H1 (cell line): ENCODE measurements around the gene GRPR. TPM values are rescaled to one million over a fixed set of nuclear protein-coding genes. Genes with fewer than 3 reads are reported as not detected.

Experiments used
- CTCF ChIA-PET: fragments of 300-600 bp; sonication (Branson Sonifier 250); formaldehyde crosslinking; loops from one replicate; lab custom pipeline; 2021; ENCODE audit not compliant: partially characterized antibody; lab: Charles Lee
- POLR2A ChIA-PET: fragments of 300-600 bp; sonication (Branson Sonifier 250); formaldehyde crosslinking; loops from one replicate; lab custom pipeline; 2021; ENCODE audit warnings: inconsistent platforms; ENCODE audit not compliant: partially characterized antibody; lab: Charles Lee
- DNase-seq, 2 experiments: peaks; one replicate each; pipeline versions ENCODE4 v3.0.0 to v3.0.0-alpha.2; 2010 to 2022; ENCODE audit warnings: low spot score in 2 of 2, low read depth in 1 of 2, mixed read lengths in 1 of 2
- FAIRE-seq: peaks from 2 replicates; lab custom pipeline; 2011; peaks lifted over from hg19 to GRCh38; lab: Jason Lieb, UNC
- H2AFZ ChIP-seq: 2 replicates; pipeline ENCODE4 v1.8.1; 2012; ENCODE audit warnings: low read length, inconsistent platforms
- H2AK5ac ChIP-seq: 2 replicates; pipeline ENCODE4 v1.6.1; 2013; ENCODE audit warnings: low read depth, low read length
- H2BK120ac ChIP-seq: replicated peaks from 2 replicates; pipeline ENCODE3; 2013; ENCODE audit warnings: low read depth, low read length, inconsistent platforms
- H2BK12ac ChIP-seq: 2 replicates; pipeline ENCODE4 v1.6.1; 2013; ENCODE audit warnings: low read depth, low read length
- H2BK15ac ChIP-seq: 2 replicates; pipeline ENCODE4 v1.6.1; 2013; ENCODE audit warnings: low read length
- H2BK20ac ChIP-seq: 2 replicates; pipeline ENCODE4 v1.6.1; 2013; ENCODE audit warnings: low read length
- H2BK5ac ChIP-seq: 2 replicates; pipeline ENCODE4 v1.6.1; 2013; ENCODE audit warnings: low read depth, low read length
- H3K14ac ChIP-seq: 2 replicates; pipeline ENCODE4 v1.6.1; 2013; ENCODE audit warnings: inconsistent platforms; ENCODE audit not compliant: insufficient read length
- H3K18ac ChIP-seq: 2 replicates; pipeline ENCODE4 v1.6.1; 2013; ENCODE audit warnings: low read length; ENCODE audit errors: extremely low read depth
- H3K23ac ChIP-seq: 2 replicates; pipeline ENCODE4 v1.6.1; 2013; ENCODE audit warnings: inconsistent platforms; ENCODE audit not compliant: insufficient read length
- H3K23me2 ChIP-seq: 2 replicates; pipeline ENCODE4 v1.6.1; 2013; ENCODE audit warnings: low read depth, low read length
- H3K27ac ChIP-seq: 2 replicates; pipeline ENCODE4 v1.6.1; 2011; ENCODE audit warnings: low read depth, low read length, inconsistent platforms
- H3K27me3 ChIP-seq, 4 experiments: replicated peaks in 1 of 4; 1 replicate in 1 of 4; 2 replicates in 3 of 4; pipeline versions ENCODE4 v1.6.1 to v1.8.1; 2011 to 2013; ENCODE audit warnings: low read length in 3 of 4, mild to moderate bottlenecking in 3 of 4, inconsistent platforms in 2 of 4, mixed read lengths in 2 of 4, moderate library complexity in 1 of 4; ENCODE audit not compliant: control insufficient read depth in 3 of 4, insufficient read depth in 3 of 4; ENCODE audit errors: extremely low read depth in 1 of 4
- H3K36me3 ChIP-seq, 4 experiments: 2 replicates each; pipeline versions ENCODE4 v1.6.1 to v1.8.1; 2011 to 2013; ENCODE audit warnings: mild to moderate bottlenecking in 4 of 4, low read length in 3 of 4, moderate library complexity in 2 of 4, control low read depth in 1 of 4, inconsistent platforms in 1 of 4; ENCODE audit not compliant: insufficient read depth in 4 of 4, control insufficient read depth in 2 of 4
- H3K4ac ChIP-seq: replicated peaks from 2 replicates; pipeline ENCODE3; 2013; ENCODE audit warnings: low read length, low read depth, mixed read lengths, inconsistent platforms; ENCODE audit not compliant: insufficient read length
- H3K4me1 ChIP-seq, 4 experiments: replicated peaks in 1 of 4; 1 replicate in 1 of 4; 2 replicates in 3 of 4; pipeline versions ENCODE4 v1.6.1 to v1.8.1; 2011 to 2013; ENCODE audit warnings: low read length in 3 of 4, inconsistent platforms in 2 of 4, mixed read lengths in 1 of 4; ENCODE audit not compliant: insufficient read depth in 4 of 4, control insufficient read depth in 3 of 4
- H3K4me2 ChIP-seq, 2 experiments: 2 replicates each; pipeline versions ENCODE4 v1.6.1 to v1.8.1; 2011 to 2013; ENCODE audit warnings: low read depth in 2 of 2, low read length in 2 of 2, control low read depth in 1 of 2, inconsistent platforms in 1 of 2, mild to moderate bottlenecking in 1 of 2; ENCODE audit not compliant: insufficient read depth in 1 of 2
- H3K4me3 ChIP-seq, 4 experiments: fragments of 200-600, 300-600 bp in 1 of 4; sonication (generic), shearing (Covaris generic), sonication (Bioruptor Twin) in 1 of 4; 2 replicates each; pipeline versions ENCODE4 v1.5.1 to v1.8.1; 2011 to 2016; ENCODE audit warnings: low read length in 4 of 4, low read depth in 3 of 4, control low read depth in 2 of 4, inconsistent platforms in 2 of 4, mild to moderate bottlenecking in 2 of 4, mixed read lengths in 1 of 4, moderate library complexity in 1 of 4; ENCODE audit not compliant: insufficient read depth in 2 of 4; ENCODE audit errors: extremely low read depth in 1 of 4
- H3K56ac ChIP-seq: replicated peaks from 2 replicates; pipeline ENCODE3; 2013; ENCODE audit warnings: low read depth, mild to moderate bottlenecking, mixed read lengths, low read length, inconsistent platforms; ENCODE audit not compliant: insufficient read length
- H3K79me1 ChIP-seq: 2 replicates; pipeline ENCODE4 v1.6.1; 2013; ENCODE audit warnings: low read depth, low read length, control low read depth
- H3K79me2 ChIP-seq, 2 experiments: 2 replicates each; pipeline versions ENCODE4 v1.6.1 to v1.8.1; 2012 to 2013; ENCODE audit warnings: low read length in 2 of 2, mild to moderate bottlenecking in 2 of 2, inconsistent platforms in 1 of 2; ENCODE audit not compliant: insufficient read depth in 2 of 2, control insufficient read depth in 1 of 2
- H3K9ac ChIP-seq, 4 experiments: replicated peaks in 1 of 4; 1 replicate in 1 of 4; 2 replicates in 3 of 4; pipeline versions ENCODE4 v1.6.1 to v1.8.1; 2011 to 2013; ENCODE audit warnings: low read depth in 3 of 4, low read length in 3 of 4, control low read depth in 2 of 4, mild to moderate bottlenecking in 2 of 4, moderate library complexity in 2 of 4, inconsistent platforms in 1 of 4; ENCODE audit errors: extremely low read depth in 1 of 4
- H3K9me3 ChIP-seq, 2 experiments: 2 replicates each; pipeline versions ENCODE4 v1.6.1 to v1.8.1; 2012 to 2013; ENCODE audit warnings: mild to moderate bottlenecking in 2 of 2, moderate library complexity in 2 of 2, control low read depth in 1 of 2, inconsistent platforms in 1 of 2, low read depth in 1 of 2, low read length in 1 of 2, mixed read lengths in 1 of 2; ENCODE audit not compliant: insufficient read depth in 2 of 2
- H4K20me1 ChIP-seq, 2 experiments: replicated peaks in 1 of 2; 2 replicates each; pipeline versions ENCODE3 to v1.8.1; 2011 to 2013; ENCODE audit warnings: inconsistent platforms in 2 of 2, low read length in 2 of 2, mild to moderate bottlenecking in 1 of 2; ENCODE audit not compliant: insufficient read depth in 2 of 2, control insufficient read depth in 1 of 2
- H4K5ac ChIP-seq: 2 replicates; pipeline ENCODE4 v1.6.1; 2013; ENCODE audit warnings: low read length, low read depth, mixed read lengths, inconsistent platforms; ENCODE audit not compliant: insufficient read length
- H4K8ac ChIP-seq: 2 replicates; pipeline ENCODE4 v1.8.0; 2013; ENCODE audit warnings: mild to moderate bottlenecking, moderate library complexity, low read length, inconsistent platforms; ENCODE audit not compliant: insufficient read depth; ENCODE audit errors: extremely low read depth
- H4K91ac ChIP-seq: replicated peaks from 2 replicates; pipeline ENCODE3; 2013; ENCODE audit warnings: low read length, mixed read lengths, inconsistent platforms; ENCODE audit not compliant: insufficient read length
- BCL11A ChIP-seq, 2 experiments: IDR thresholded peaks; one replicate each; pipeline ENCODE4 v1.6.1; 2011; ENCODE audit warnings: low read depth in 2 of 2, low read length in 2 of 2, mild to moderate bottlenecking in 2 of 2
- CBX5 ChIP-seq: fragments of 300-800, 300-1000 bp; sonication (generic); IDR thresholded peaks from 2 replicates; pipeline ENCODE4 v1.7.1; 2016; ENCODE audit warnings: antibody characterized with exemption, low read length, low read depth
- CREB1 ChIP-seq: IDR thresholded peaks from 2 replicates; pipeline ENCODE4 v1.6.1; 2012; ENCODE audit warnings: inconsistent platforms
- EGR1 ChIP-seq: IDR thresholded peaks from 2 replicates; pipeline ENCODE4 v1.6.1; 2011; ENCODE audit warnings: low read depth, low read length, borderline replicate concordance
- JUN ChIP-seq: IDR thresholded peaks from 2 replicates; pipeline ENCODE4 v1.6.1; 2011; ENCODE audit warnings: low read depth, mild to moderate bottlenecking, improper control_type of control experiment, low read length
- KDM4A ChIP-seq: IDR thresholded peaks from one replicate; pipeline ENCODE4 v1.7.1; 2012; ENCODE audit warnings: low read depth, mild to moderate bottlenecking, moderate library complexity, low read length, inconsistent platforms; ENCODE audit not compliant: severe bottlenecking
- POLR2A ChIP-seq, 2 experiments: IDR thresholded peaks; 1 replicate in 1 of 2; 2 replicates in 1 of 2; pipeline ENCODE4 v1.6.1; 2011; ENCODE audit warnings: low read depth in 2 of 2, low read length in 2 of 2, mild to moderate bottlenecking in 2 of 2; ENCODE audit errors: control extremely low read depth in 1 of 2
- SRF ChIP-seq: IDR thresholded peaks from 2 replicates; pipeline ENCODE4 v1.6.1; 2011; ENCODE audit warnings: mild to moderate bottlenecking, low read depth, low read length, moderate library complexity
- TBP ChIP-seq: IDR thresholded peaks from 2 replicates; pipeline ENCODE4 v1.6.1; 2011; ENCODE audit warnings: low read depth, low read length, improper control_type of control experiment
- TEAD4 ChIP-seq: IDR thresholded peaks from 2 replicates; pipeline ENCODE4 v1.6.1; 2012; ENCODE audit warnings: low read depth, low read length, inconsistent platforms, mixed read lengths
- WGBS, 2 experiments: shearing (Covaris generic) in 1 of 2; methylation state at CpG; one replicate each; pipeline versions ENCODE4 v1.1.6 to v1.1.7; 2013 to 2015; ENCODE audit warnings: low lambda C conversion rate in 2 of 2, mixed read lengths in 2 of 2, inconsistent platforms in 1 of 2, low coverage in 1 of 2, missing lambda C conversion rate in 1 of 2; ENCODE audit not compliant: insufficient replicate concordance in 2 of 2, insufficient coverage in 1 of 2, insufficient read length in 1 of 2; ENCODE audit errors: extremely low coverage in 1 of 2, missing lambda C conversion rate in 1 of 2; 5-methylcytosine and 5-hydroxymethylcytosine counted together
- polyA plus RNA-seq, 7 experiments: library from polyadenylated mRNA; depleted of rRNA in 3 of 7; stranded (reverse) in 5 of 7; unstranded in 2 of 7; fragments of >200 nt in 5 of 7; fragments of 200-250 nt in 2 of 7; gene quantifications; 1 replicate in 5 of 7; 2 replicates in 1 of 7; 4 replicates in 1 of 7; pipeline versions ENCODE4 v1.2.1 to v1.2.3, GENCODE V29; 2011 to 2013; ENCODE audit warnings: missing spikeins in 2 of 7, mixed read lengths in 2 of 7
- total RNA-seq: library from RNA; stranded (reverse); fragmentation: NEBNext Ultra II Directional; extraction: Animal tissue kit (Norgen Biotek cat#: 25700); gene quantifications from 2 replicates; pipeline ENCODE4 v1.2.1, GENCODE V29; 2021

GRPR gene
- total and polyA plus RNA-seq, 2 of the 8 experiments (the other 6 are each of a cell fraction or from before 2014, with no cell fraction given): 18.6 to 78.4 TPM

GRCh38 chrX:16164748-16165147, 41.4 kb downstream of the GRPR start:
- ChIA-PET CTCF (no interaction called here), POLR2A (interaction anchor here (0.7 to 1.2 kb wide), 2 partner anchors 23 to 47 kb away, joined by 3 to 6 read pairs; no protein-coding TSS in a partner anchor)
- WGBS, 2 experiments: 55 to 97% methylated on average over 2 to 3 of the region's 3 CpGs

More at GRCh38 chrX:16164748-16165147, 41.4 kb downstream of the GRPR start:
- no peak overlapping the region for H2BK15ac ChIP-seq
- no peak overlapping the region for H2BK120ac ChIP-seq
- no peak overlapping the region for H3K4ac ChIP-seq
- H3K4me3 ChIP-seq: no peak overlapping the region
- H3K27me3 ChIP-seq: no peaks in the 10 kb centered on the region
- H3K4me1 ChIP-seq: peaks cover 0 to 2% (median 0%) of the 10 kb centered on the region in 4 experiments; a peak in 2 of 7 replicates
- H2AFZ ChIP-seq: no peak overlapping the region
- no peak overlapping the region for H3K27ac ChIP-seq
- FAIRE-seq (no peak), DNase-seq (no peak)
- no peak overlapping the region for H3K9ac ChIP-seq
- H3K36me3 ChIP-seq: peaks cover 0 to 21% (median 0%) of the 10 kb centered on the region in 4 experiments; a peak in 2 of 8 replicates
- no peaks in the 10 kb centered on the region for H4K20me1 ChIP-seq
- H3K79me2 ChIP-seq: no peaks in the 10 kb centered on the region
- no peak overlapping the region for H3K56ac ChIP-seq
- no peaks in the 10 kb centered on the region for H3K23me2 ChIP-seq
- no peaks in the 10 kb centered on the region for H3K9me3 ChIP-seq
- H4K5ac ChIP-seq: no peak overlapping the region
- H2AK5ac ChIP-seq: no peak overlapping the region
- H3K18ac ChIP-seq: no peak overlapping the region
- H2BK5ac ChIP-seq: no peak overlapping the region
- no peak overlapping the region for H4K8ac ChIP-seq
- H3K23ac ChIP-seq: no peak overlapping the region
- no peak overlapping the region for H2BK12ac ChIP-seq
- H3K4me2 ChIP-seq: no peak overlapping the region
- H2BK20ac ChIP-seq: no peak overlapping the region
- no peak for TF ChIP-seq JUN
- TF ChIP-seq CREB1: no peak
- no peak for TF ChIP-seq SRF
- TF ChIP-seq EGR1: no peak
- no peak for TF ChIP-seq TBP
- no peak for TF ChIP-seq CBX5
- TF ChIP-seq BCL11A (IDR thresholded peaks at IDR 0.05; ENCODE audit: low read depth in 2 of 2, low read length in 2 of 2): no peak
- TF ChIP-seq KDM4A: no peak
- TF ChIP-seq TEAD4: no peak
- TF ChIP-seq POLR2A (IDR thresholded peaks at IDR 0.05; ENCODE audit: control extremely low read depth in 1 of 2, low read depth in 2 of 2, low read length in 2 of 2): no peak
- TF ChIP-seq, all 59 proteins: peak for 0
- no peak overlapping the region for H4K91ac ChIP-seq
- no peak overlapping the region for H3K14ac ChIP-seq
- no peaks in the 10 kb centered on the region for H3K79me1 ChIP-seq
